Measurements from ENCODE around the gene SIAE. TPM values are rescaled to one million over a fixed set of nuclear protein-coding genes. Genes with fewer than 3 reads are reported as not detected.

The SIAE gene
- total RNA-seq, 3 donors from 2014 or later: 12.5 to 17.0 (median 14.9) TPM

GRCh38 chr11:124635932-124636331 is 37.6 kb downstream of the SIAE start:
- intact Hi-C loops (cut with DNase I; ENCODE audit: low total_unique reads): no loop called here
- Histone ChIP-seq H3K27me3 (no peaks in the 10 kb centered on the region), H3K9me3 (no peaks in the 10 kb centered on the region), H3K36me3 (no peaks in the 10 kb centered on the region), H3K4me3 (no peak overlapping the region), H3K27ac (no peak overlapping the region), H3K4me1 (no peaks in the 10 kb centered on the region)
- DNase-seq (ENCODE audit: low spot score in 2 of 2): no peak
- TF ChIP-seq POLR2AphosphoS5 (IDR thresholded peaks at IDR 0.05): no peak
- no peak for TF ChIP-seq CTCF (IDR thresholded peaks at IDR 0.05)
- no peak for TF ChIP-seq POLR2A (IDR thresholded peaks at IDR 0.05)

- Histone ChIP-seq H3K9me3 (no peaks in the 10 kb centered on the region), H3K36me3 (no peaks in the 10 kb centered on the region), H3K27me3 (no peaks in the 10 kb centered on the region)
These were observed 40.2 kb downstream of the SIAE start for GRCh38 chr11:124633355-124633754.

GRCh38 chr11:124629961-124630360 is 43.6 kb downstream of the SIAE start:
- no peaks in the 10 kb centered on the region for H3K27me3 ChIP-seq
- no peak overlapping the region for H3K27ac ChIP-seq
- TF ChIP-seq POLR2AphosphoS5 (IDR thresholded peaks at IDR 0.05) (no peak), CTCF (IDR thresholded peaks at IDR 0.05) (no peak), POLR2A (IDR thresholded peaks at IDR 0.05) (no peak)
- H3K4me3 ChIP-seq: no peak overlapping the region
- DNase-seq (ENCODE audit: low spot score in 2 of 2): no peak
- H3K36me3 ChIP-seq: no peaks in the 10 kb centered on the region
- intact Hi-C loops (cut with DNase I; ENCODE audit: low total_unique reads): no loop called here
- H3K9me3 ChIP-seq: no peaks in the 10 kb centered on the region
- no peaks in the 10 kb centered on the region for H3K4me1 ChIP-seq

More at GRCh38 chr11:124633355-124633754, 40.2 kb downstream of the SIAE start:
- intact Hi-C loops (cut with DNase I; ENCODE audit: low total_unique reads): no loop called here
- Histone ChIP-seq H3K27ac (no peak overlapping the region), H3K4me3 (no peak overlapping the region), H3K4me1 (no peaks in the 10 kb centered on the region)
- no peak for DNase-seq (ENCODE audit: low spot score in 2 of 2)
- no peak for TF ChIP-seq CTCF (IDR thresholded peaks at IDR 0.05)
- TF ChIP-seq POLR2A (IDR thresholded peaks at IDR 0.05): no peak
- no peak for TF ChIP-seq POLR2AphosphoS5 (IDR thresholded peaks at IDR 0.05)

GRCh38 chr11:124627546-124627945 is 46.0 kb downstream of the SIAE start:
- no peak for DNase-seq (ENCODE audit: low spot score in 2 of 2)
- Histone ChIP-seq H3K4me3 (no peak overlapping the region), H3K27me3 (no peaks in the 10 kb centered on the region), H3K27ac (no peak overlapping the region), H3K36me3 (no peaks in the 10 kb centered on the region), H3K4me1 (peaks cover 0 to 5% of the 10 kb centered on the region in 2 donors), H3K9me3 (no peaks in the 10 kb centered on the region)
- intact Hi-C loops (cut with DNase I; ENCODE audit: low total_unique reads): no loop called here
- TF ChIP-seq CTCF (IDR thresholded peaks at IDR 0.05) (no peak), POLR2AphosphoS5 (IDR thresholded peaks at IDR 0.05) (no peak), POLR2A (IDR thresholded peaks at IDR 0.05) (no peak)

- intact Hi-C loops (cut with DNase I; ENCODE audit: low total_unique reads): no loop called here
- H3K27ac ChIP-seq: no peak overlapping the region
- TF ChIP-seq POLR2A (IDR thresholded peaks at IDR 0.05) (no peak), CTCF (IDR thresholded peaks at IDR 0.05) (no peak), POLR2AphosphoS5 (IDR thresholded peaks at IDR 0.05) (no peak)
- H3K36me3 ChIP-seq: no peaks in the 10 kb centered on the region
- H3K4me1 ChIP-seq: peaks cover 0 to 5% of the 10 kb centered on the region in 2 donors
- no peaks in the 10 kb centered on the region for H3K9me3 ChIP-seq
- no peaks in the 10 kb centered on the region for H3K27me3 ChIP-seq
- H3K4me3 ChIP-seq: no peak overlapping the region
- DNase-seq (ENCODE audit: low spot score in 2 of 2): no peak
These were observed 47.9 kb downstream of the SIAE start for GRCh38 chr11:124625504-124626168.
